ENCODE results near the gene SH3RF3. TPM values are rescaled to one million over a fixed set of nuclear protein-coding genes. Genes with fewer than 3 reads are reported as not detected.
A peak's percentile ranks its signal among the peaks of the same experiment; 100 is the strongest.

SH3RF3 gene
- total RNA-seq, 1 experiment from 2014 or later = 4.9 TPM

DNA sequence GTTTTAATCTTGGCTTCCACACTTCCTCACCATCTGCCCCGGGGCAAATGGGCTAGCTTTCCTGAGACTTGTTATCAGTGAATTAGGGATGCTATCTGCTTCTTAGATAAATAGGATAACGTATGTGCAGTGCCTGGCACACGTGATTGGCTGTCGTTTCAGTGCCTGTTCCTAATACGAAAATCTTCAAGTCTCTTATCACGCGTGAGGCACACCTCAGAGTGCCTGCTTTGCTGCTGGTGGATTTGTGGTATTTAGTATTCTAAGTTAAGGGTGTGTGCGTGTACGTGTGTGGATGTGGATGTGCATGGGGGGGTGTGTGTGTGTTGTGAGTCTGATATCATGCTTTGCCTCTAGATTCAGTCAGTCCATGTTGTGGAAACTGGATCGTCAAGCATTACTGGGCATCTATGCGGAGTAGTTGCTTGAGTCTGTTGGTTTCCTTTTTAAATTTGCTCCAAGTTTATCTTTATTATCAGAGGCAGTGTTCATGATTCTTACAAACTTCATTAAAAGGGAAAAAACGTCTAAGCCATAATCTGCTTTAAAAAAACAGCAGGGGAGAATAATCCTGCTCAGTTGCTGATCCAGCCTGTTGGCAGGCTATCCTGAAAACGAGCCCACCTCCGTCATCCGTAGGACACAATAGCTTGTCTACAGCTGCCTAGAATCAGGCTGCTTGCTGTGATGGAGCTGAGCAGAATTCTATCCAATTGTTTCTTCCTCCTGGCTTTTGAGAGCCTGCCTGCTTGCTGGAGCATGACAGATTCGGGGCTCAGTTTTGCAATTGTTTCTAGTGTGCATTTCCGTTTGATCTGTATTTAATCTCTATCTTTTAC is 6.6 kb downstream of the SH3RF3 start:
- peak overlapping the region in 1 of 2 experiments; percentile 11; a peak in 1 of 4 replicates for H3K4me3 ChIP-seq (ENCODE audit: low read depth in 2 of 2, low read length in 2 of 2)
- no peaks in the 10 kb centered on the region for H3K9me3 ChIP-seq (ENCODE audit: control insufficient read depth, insufficient read depth, low read depth, low read length)
- H3K4me1 ChIP-seq (ENCODE audit: control insufficient read depth, insufficient read depth, low read length) = peaks cover 51% of the 10 kb centered on the region
- DNase-seq (ENCODE audit: low read depth, low spot score) (no peak), ATAC-seq (no peak)
- peaks cover 2% of the 10 kb centered on the region for H3K27me3 ChIP-seq (ENCODE audit: control insufficient read depth, insufficient read depth, low read length)
- in situ Hi-C loops (cut with HindIII; ENCODE audit: low pct_unique_long_range_greater_than_20kb, low sequenced_read_pairs) = no loop called here
- ChIA-PET POLR2A (no interaction called here), CTCF (no interaction called here)
- intact Hi-C loops (cut with micrococcal nuclease; ENCODE audit: unreplicated experiment) = no loop called here
- no peaks in the 10 kb centered on the region for H3K36me3 ChIP-seq (ENCODE audit: control insufficient read depth, insufficient read depth, low read length)
- no peak for TF ChIP-seq SIN3A (IDR thresholded peaks at IDR 0.05; ENCODE audit: borderline replicate concordance, insufficient read depth, low read depth, low read length)
- TF ChIP-seq POLR2AphosphoS5 (IDR thresholded peaks at IDR 0.05; ENCODE audit: low read depth, low read length) = no peak
- TF ChIP-seq, protein P1, sequence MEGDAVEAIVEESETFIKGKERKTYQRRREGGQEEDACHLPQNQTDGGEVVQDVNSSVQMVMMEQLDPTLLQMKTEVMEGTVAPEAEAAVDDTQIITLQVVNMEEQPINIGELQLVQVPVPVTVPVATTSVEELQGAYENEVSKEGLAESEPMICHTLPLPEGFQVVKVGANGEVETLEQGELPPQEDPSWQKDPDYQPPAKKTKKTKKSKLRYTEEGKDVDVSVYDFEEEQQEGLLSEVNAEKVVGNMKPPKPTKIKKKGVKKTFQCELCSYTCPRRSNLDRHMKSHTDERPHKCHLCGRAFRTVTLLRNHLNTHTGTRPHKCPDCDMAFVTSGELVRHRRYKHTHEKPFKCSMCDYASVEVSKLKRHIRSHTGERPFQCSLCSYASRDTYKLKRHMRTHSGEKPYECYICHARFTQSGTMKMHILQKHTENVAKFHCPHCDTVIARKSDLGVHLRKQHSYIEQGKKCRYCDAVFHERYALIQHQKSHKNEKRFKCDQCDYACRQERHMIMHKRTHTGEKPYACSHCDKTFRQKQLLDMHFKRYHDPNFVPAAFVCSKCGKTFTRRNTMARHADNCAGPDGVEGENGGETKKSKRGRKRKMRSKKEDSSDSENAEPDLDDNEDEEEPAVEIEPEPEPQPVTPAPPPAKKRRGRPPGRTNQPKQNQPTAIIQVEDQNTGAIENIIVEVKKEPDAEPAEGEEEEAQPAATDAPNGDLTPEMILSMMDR (IDR thresholded peaks at IDR 0.05) = no peak
- no peak for TF ChIP-seq TCF7L2 (IDR thresholded peaks at IDR 0.05; ENCODE audit: low read depth, low read length)
- no peak for TF ChIP-seq REST (IDR thresholded peaks at IDR 0.05; ENCODE audit: insufficient read depth in 1 of 2, low read depth in 2 of 2, low read length in 1 of 2)
- no peak overlapping the region for H3K27ac ChIP-seq (ENCODE audit: low read length)
- no TSS peak for BruUV-seq (replicated peaks)

DNA sequence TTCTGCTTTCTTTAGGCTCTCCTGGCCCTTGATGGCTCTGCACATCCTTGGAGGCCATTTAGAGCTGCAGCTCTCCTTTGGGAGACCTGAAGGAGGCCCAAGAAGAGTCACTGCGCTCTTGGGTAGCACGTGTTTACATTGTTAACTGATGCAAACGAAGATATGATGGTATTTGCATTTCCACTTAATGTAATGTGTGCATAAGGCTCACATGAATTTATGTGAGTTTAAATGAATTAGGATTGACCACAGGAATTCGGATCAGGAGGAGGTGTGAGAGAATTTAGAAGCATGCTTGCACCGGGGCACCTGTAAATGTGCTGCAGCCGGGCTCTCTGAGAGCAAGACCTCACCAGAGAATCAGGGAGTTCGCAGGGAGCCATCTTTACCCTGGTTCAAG is 7.5 kb downstream of the SH3RF3 start:
- Histone ChIP-seq H3K27ac (ENCODE audit: low read length) (no peak overlapping the region), H3K4me3 (ENCODE audit: low read depth in 2 of 2, low read length in 2 of 2) (no peak overlapping the region), H3K27me3 (ENCODE audit: control insufficient read depth, insufficient read depth, low read length) (peaks cover 2% of the 10 kb centered on the region; the same call in 1 of the 2 replicates), H3K4me1 (ENCODE audit: control insufficient read depth, insufficient read depth, low read length) (peaks cover 51% of the 10 kb centered on the region), H3K9me3 (ENCODE audit: control insufficient read depth, insufficient read depth, low read depth, low read length) (no peaks in the 10 kb centered on the region), H3K36me3 (ENCODE audit: control insufficient read depth, insufficient read depth, low read length) (no peaks in the 10 kb centered on the region)
- in situ Hi-C loops (cut with HindIII; ENCODE audit: low pct_unique_long_range_greater_than_20kb, low sequenced_read_pairs) (no loop called here), intact Hi-C loops (cut with micrococcal nuclease; ENCODE audit: unreplicated experiment) (no loop called here)
- BruUV-seq (replicated peaks) = no TSS peak
- ChIA-PET POLR2A (no interaction called here), CTCF (no interaction called here)
- peak; percentile 64 for ATAC-seq
- no peak for DNase-seq (ENCODE audit: low read depth, low spot score)
- TF ChIP-seq REST (IDR thresholded peaks at IDR 0.05; ENCODE audit: insufficient read depth in 1 of 2, low read depth in 2 of 2, low read length in 1 of 2) (no peak), POLR2AphosphoS5 (IDR thresholded peaks at IDR 0.05; ENCODE audit: low read depth, low read length) (no peak), TCF7L2 (IDR thresholded peaks at IDR 0.05; ENCODE audit: low read depth, low read length) (no peak), SIN3A (IDR thresholded peaks at IDR 0.05; ENCODE audit: borderline replicate concordance, insufficient read depth, low read depth, low read length) (no peak)
- TF ChIP-seq, protein P1 (IDR thresholded peaks at IDR 0.05) = no peak

All from Panc1 (cell line).